HG02642 (cell line): Measurements from ENCODE around the gene SRRT.
A peak's percentile ranks its signal among the peaks of the same experiment; 100 is the strongest.

ENCODE experiments used
- ATAC-seq: cut with Tn5 transposase; IDR thresholded peaks from one replicate; pipeline ENCODE4 v1.9.1; 2021; ENCODE audit warnings: mild to moderate bottlenecking; ENCODE audit not compliant: unreplicated experiment, poor library complexity

SRRT gene

DNA sequence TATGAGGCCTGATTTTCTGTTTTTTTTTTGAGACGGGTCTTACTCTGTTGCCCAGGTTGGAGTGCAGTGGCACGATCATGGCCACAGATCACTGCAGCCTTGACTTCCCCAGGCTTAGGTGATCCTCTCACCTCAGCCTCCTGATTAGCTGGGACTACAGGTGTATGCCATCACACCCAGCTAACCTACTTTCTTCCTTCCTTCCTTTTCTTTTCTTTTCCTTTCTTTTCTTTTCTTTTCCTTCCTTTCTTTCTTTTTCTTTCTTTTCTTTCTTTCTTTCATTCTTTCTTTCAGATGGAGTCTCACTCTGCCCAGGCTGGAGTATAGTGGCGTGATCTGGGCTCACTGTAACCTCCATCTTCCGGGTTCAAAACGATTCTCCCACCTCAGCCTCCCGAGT, 3.8 kb downstream of the SRRT start:
- no peak for ATAC-seq

GRCh38 chr7:100879685-100880261, 4.9 kb downstream of the SRRT start:
- ATAC-seq: no peak

GRCh38 chr7:100880645-100881044, 5.7 kb downstream of the SRRT start:
- no peak for ATAC-seq

DNA sequence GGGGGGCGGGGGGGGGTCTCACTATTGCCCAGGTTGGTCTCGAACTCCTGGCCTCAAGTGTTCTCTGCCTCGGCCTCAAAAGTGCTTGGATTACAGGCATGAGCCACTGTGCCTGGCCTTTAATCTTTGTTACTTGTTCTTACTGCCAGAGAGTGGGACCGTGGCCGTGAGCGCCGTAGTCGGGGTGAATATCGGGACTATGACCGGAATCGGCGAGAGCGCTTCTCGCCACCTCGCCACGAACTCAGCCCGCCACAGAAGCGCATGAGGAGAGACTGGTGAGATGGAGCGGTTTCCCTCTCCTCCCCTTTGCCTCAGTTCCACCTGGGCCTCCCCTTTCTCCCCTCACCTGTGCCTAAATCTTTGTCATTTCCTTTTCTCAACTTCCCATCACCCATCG, 6.2 kb downstream of the SRRT start:
- ATAC-seq: no peak

DNA sequence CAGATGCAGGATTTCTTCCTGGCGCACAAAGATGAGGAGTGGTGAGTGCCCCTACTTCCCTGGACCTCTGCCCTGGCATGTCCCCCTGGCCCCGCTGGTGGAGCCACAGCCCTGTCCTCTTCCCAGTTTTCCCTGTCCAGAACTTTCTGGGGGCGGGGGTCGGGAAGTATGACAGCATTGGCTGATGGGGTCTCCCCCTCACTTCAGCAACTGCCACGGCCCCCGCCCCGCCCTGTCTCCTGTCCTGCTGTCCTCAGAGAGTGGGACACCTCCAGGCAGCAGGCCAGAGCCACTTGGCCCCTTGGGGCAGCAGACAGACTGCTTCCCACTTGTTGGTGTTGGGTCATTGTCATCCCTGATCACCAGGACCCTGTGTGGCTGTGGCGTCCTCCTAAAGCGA, 7.3 kb downstream of the SRRT start:
- ATAC-seq: no peak

DNA sequence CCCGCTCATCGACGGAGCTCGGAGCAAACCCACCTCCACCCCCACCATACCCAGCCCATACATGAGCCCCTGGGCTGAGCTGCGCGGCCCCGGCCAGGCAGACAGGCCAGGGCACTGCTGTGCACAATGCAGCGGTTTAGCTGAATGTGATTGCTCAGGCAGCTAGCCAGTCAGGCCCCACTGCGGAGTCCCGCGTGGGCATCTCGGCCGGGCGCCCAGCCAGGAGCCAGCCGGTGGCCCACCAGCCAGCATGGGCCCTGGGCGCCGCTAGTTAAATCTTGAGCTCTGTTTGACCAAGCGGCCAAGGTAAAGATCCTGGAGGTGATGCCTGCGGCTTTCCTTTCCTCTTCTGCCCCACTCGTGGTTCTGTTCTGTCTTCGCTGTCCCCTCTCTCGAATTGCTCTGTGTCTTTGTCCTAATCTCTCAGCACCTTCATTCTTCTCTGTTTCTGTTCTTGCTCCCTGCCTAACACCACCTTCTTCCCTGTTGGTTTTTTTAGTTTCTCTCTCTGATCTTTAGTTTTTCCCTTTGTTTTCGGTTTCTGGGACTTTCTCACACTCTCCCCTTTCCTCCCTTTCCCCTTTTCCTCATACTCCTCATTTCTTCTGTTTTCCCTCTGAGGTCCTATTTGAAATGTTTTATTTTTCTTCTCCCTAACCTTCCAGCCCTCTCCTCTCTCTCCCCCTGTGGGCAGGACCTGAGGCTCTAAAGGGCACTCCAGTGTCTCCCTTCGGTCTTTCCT, 8.1 kb downstream of the SRRT start:
- ATAC-seq: no peak

- no peak for ATAC-seq
These were observed 10.0 kb downstream of the SRRT start for GRCh38 chr7:100884736-100885439.

GRCh38 chr7:100885440-100886141, 10.7 kb downstream of the SRRT start:
- no peak for ATAC-seq

DNA sequence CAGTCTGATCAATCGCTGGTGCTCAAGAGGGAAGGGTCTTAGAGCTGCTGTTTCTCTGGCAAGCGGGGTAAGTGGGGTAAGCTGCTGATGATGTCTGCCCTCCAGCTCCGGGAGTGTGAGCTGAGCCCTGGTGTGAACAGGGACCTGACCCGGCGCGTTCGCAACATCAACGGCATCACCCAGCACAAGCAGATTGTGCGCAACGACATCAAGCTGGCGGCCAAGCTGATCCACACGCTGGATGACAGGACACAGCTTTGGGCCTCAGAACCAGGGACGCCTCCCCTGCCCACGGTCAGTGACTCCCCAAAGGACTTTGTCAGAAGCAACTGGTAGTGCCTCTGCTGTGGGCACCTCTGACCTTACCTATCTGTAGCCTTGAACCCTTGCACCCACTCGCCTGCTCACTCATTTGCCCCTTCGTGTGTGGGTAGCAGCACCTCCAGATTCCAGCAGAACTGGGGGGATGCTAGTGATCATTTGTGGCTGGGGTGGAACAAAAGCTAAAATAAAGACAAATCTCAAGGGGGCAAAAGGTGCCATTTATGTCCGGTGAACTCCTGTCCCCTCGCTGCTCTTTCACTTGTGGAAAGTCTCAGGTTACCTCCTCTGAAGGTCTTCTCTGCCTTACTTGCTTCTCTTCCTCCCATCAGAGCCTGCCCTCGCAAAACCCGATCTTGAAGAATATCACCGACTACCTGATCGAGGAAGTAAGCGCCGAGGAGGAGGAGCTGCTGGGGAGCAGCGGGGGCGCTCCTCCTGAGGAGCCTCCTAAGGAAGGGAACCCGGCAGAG, 11.4 kb downstream of the SRRT start:
- no peak for ATAC-seq

- ATAC-seq: no peak
These were observed 12.1 kb downstream of the SRRT start for GRCh38 chr7:100886936-100887515.

- peak; percentile 43 for ATAC-seq
These were observed 12.8 kb downstream of the SRRT start for GRCh38 chr7:100887516-100888290.

DNA sequence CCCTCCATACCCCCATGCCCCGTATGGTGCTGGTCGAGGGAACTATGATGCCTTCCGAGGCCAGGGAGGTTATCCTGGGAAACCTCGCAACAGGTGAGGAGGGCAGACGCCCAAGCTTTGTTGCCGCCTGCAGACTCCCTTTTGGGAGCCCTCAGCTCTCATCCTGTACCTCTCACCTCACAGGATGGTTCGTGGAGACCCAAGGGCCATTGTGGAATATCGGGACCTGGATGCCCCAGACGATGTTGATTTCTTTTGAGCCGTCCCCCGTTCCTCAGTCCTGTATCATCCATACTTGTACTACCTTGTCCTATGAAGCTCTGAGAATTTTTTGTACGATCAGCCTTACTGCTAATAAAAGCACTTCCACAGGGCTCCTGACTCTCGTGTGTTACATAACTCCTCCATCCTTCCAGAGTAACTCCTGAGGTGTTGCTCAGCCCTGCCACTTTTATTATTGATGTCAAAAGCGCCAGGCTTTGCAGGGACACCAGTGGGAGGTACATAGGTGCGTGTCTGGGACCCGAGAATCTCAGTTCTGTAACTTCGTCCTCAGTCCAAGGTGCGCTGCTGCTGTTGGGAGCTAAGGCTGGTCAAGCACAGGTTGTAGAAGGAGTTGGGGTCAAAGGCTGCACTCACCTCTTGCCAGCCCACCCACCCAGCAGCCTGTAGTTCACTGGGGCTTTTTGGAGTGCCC, 13.5 kb downstream of the SRRT start:
- no peak for ATAC-seq

GRCh38 chr7:100888988-100889750, 14.3 kb downstream of the SRRT start, which contains the start of gene UFSP1:
UFSP1 (minus strand) TSS chr7:100889715; CDS start chr7:100889271, 444 bp downstream.
- ATAC-seq: peak; percentile 30

GRCh38 chr7:100890653-100891567, 16.0 kb downstream of the SRRT start:
- ATAC-seq: no peak

GRCh38 chr7:100891568-100892247, 16.8 kb downstream of the SRRT start:
- ATAC-seq: no peak
